GM19468 (cell line): ENCODE data around the gene HIGD2B.
A peak's percentile ranks its signal among the peaks of the same experiment; 100 is the strongest.
"Not testable (repeated sequence)": the region's sequence is repeated elsewhere in the genome, so short reads cannot be mapped to it uniquely, and the experiment has no call there.

Experiments used
- ATAC-seq: cut with Tn5 transposase; IDR thresholded peaks from one replicate; pipeline ENCODE4 v1.9.1; 2021; ENCODE audit warnings: mild to moderate bottlenecking, moderate library complexity, moderate number of reproducible peaks; ENCODE audit not compliant: unreplicated experiment; ENCODE audit errors: extremely low read depth

HIGD2B gene, protein sequence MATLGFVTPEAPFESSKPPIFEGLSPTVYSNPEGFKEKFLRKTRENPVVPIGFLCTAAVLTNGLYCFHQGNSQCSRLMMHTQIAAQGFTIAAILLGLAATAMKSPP

DNA sequence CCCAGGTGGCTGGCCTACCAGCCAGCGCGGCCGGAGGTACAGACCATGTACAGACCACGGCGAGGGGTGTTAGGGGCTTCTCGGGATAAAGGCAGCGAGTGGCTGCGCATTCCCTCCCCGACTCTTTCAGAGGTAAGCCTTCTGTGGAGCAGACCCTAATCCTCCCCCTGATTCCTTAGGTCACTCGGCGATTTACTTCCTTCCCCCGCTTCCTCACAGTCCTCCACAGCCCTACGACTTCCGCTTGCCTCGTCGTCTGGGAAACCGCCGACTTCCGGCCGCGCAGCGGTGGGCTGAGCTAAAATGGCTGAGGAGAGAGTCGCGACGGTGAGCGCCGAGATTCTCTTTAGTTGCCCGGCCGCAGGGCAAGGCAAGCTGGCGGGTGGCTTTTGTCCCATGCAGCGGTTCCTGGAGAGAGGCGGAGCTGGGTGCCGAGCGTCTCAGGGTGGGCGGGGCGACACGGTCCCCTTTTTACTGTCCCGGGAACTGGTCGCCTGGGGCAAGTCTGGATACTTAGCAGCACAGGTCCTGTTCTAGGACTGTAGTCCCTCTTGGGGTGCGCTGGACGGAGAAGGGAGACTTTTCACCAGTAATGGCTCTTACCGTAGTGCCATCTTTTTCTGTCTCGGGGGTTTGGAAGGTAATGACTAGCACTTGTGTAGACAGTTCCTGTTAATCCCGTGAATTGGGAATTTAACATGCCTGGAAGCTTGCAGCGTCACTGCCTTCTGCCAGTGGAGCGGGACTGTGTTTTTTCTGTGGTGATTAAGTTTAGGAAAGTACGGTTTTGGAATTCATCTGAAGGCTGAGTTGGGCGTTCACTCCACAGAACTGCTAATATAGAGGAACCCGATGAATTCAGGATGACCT, at the start of gene HIGD2B, which contains the start of gene BBS4:
Gene HIGD2B, minus strand, starts transcription at position 258 of the 870 bp plus-strand sequence. CDS start 9,808 bp downstream, outside the sequence.
Gene BBS4, plus strand, starts transcription at position 283 of the 870 bp plus-strand sequence. Its CDS starts 21 bp downstream, at position 304.
- ATAC-seq = peak; percentile 80

DNA sequence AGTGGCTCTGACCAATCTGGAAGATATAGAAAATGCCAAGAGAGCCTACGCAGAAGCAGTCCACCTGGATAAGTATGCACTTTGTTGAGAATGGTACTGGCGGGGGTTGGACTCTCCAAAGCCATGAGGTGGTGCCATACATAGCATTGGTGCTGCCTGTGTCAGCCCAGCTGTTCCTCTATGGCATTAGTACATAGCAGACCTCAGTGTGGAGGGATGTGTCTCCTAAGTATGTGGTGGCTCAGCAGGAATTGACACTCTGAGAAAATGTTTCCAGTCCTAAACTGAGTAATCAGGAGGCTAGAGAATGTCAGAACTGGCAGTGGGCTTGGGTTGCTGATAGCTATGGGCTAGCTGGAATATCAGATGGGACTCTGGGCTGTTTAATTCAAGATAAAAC, 49.1 kb upstream of the HIGD2B start:
- ATAC-seq = no peak

DNA sequence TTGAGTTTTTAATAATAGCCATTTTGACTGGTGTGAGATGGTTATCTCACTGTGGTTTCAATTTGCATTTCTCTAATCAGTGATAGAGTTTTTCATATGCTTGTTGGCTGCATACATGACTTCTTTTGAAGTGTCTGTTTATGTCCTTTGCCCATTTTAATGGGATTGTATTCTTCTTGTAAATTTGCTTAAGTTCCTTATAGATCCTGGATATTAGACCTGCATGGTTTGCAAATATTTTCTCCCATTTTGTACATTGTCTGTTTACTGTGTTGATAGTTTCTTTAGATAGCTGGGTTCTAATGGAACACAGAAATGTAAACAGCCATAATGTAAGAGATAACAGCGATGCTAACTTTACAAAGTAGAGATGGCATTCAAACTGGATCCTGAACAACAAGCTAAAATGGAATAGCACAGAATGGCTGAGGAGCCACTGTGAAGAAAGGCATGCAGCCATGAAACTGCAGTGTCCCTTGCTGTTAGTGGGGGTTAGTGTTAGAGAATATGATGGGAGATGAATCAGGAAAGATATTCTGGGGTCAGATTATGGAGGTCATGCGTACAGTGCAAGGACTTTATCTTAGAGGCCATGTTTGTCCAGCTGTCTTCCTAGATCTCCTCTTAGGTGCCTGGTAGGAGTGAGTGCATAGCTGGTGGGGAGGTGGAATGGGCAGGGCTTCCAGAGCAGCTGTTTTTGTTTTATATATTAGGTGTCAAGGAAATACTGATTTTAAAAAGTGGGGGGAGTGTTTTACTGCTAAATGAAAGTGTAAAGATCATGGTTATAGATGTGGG, 48.2 kb upstream of the HIGD2B start:
- ATAC-seq = no peak

DNA sequence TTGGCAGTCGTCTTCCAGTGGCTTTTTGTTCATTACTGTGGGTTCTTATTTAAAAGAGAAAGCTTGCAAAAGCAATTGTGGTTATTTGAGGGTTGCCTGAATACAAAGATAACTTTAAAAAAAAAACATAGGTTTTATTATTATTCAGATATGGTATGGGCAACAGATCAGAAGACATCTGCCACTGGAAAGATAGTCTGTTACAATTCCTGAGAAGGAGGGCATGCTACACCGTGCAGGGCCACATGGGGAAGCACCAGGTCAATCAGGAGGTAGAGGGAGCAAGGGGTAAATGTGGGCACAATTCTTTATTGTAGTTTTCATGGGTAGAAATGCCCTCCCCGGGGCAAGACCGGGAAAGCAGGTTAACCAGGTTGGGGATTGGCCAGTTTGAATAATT, 46.5 kb upstream of the HIGD2B start:
- no peak for ATAC-seq

DNA sequence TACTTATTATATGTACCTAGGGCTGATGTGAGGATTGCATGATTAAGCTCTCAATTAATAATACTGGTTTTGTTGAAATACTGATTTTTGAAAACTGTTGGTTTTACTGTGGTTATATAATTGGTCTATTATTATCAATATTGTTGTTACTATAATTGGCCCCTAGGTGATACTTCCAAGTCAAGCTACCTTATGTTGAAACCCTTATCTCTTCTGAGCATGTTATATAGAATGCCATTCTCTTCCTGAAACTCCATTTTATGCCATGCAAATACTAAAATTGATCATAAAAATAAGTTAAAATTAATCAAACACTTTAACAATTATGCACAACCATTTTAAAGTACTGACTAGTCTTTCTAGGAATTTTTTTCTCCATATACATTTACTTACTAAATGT, 46.1 kb upstream of the HIGD2B start:
- ATAC-seq = no peak

DNA sequence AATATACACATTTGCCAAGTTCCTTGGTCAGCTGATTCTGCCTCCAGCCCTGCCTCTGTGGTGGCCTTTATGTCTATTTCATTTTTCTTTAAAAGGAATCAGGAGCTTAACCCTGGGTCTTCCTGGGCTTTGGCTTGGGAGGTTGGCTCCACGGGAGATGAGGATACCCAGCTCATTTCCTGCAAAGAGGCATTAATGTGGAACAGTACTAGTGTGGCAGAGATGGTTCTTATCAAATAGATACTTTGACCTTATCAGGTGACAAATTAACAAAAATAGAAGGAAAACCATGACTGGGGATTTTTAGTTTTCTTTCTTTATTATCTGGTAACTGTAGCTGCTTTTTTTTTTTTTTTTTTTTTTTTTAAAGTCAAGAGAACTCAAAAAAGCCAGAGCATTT, 42.8 kb upstream of the HIGD2B start:
- no peak for ATAC-seq

DNA sequence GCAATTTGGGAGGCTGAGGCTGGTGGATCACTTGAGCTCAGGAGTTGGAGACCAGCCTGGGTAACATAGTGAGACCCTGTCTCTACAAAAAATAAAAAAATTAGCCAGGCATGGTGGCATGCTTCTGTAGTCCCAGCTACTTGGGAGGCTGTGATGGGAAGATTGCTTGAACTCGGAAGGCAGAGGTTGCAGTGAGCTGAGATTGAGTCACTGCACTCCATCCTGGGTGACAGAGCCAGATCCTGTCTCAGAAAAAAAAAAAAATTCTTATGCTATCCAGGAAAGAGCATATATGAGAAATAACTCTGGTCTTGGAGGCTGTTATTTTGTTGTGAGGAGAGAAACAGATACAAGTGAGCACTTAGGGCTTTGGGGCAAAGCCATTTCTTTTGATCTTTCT, 42.3 kb upstream of the HIGD2B start:
- not testable (repeated sequence) for ATAC-seq

DNA sequence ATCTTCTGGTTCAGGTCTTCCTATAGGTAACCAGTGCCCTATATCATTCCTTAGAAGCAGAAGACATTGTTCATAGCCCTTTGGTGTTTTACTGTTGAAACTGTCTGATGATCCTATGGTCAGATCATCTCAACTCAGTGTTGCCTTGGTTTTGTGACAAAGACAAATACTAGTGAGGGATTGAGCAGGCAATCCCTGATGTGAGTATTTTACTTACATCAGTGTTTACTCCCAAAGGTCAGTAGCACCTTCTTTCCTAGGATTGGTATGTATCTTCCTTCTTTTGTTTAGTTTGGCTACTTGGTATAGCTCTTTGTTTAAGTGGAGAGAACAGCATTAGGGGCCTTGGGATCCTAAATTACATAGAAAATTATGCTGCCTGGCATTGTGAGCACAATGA, 41.2 kb upstream of the HIGD2B start:
- ATAC-seq = no peak

DNA sequence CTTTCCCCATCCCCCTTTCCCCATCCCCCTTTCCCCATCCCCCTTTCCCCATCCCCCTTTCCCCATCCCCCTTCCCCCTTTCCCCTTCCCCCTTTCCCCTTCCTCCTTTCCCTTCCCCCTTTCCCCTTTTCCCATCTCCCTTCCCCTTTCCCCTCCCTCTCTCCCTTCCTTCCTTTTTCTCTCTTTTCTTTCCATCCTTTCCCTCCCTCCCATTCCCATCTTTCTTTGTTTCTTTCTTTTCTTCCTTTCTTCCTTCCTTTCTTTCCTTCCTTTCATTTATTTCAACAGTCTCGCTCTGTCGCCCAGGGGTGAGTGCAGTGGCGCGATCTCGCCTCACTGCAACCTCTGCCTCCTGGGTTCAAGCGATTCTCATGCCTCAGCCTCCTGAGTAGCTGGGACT, 39.9 kb upstream of the HIGD2B start:
- ATAC-seq = not testable (repeated sequence)

DNA sequence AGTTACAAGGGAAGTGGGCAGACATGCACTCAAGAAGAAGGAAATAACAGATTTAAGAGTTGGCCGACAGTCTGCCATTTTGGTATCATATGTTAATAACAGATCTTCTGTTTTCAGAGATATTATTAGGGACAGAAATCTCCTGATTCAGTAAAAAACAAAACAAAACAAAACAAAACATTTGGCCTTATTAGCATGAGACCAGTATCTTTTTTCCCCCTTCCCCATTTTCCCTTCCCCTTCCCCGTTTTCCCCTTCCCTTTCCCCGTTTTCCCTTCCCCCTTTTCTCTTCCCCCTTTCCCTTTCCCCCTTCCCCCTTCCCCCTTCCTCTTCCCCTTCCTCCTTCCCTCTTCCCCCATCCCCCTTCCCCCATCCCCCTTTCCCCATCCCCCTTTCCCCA, 39.5 kb upstream of the HIGD2B start:
- ATAC-seq = no peak

DNA sequence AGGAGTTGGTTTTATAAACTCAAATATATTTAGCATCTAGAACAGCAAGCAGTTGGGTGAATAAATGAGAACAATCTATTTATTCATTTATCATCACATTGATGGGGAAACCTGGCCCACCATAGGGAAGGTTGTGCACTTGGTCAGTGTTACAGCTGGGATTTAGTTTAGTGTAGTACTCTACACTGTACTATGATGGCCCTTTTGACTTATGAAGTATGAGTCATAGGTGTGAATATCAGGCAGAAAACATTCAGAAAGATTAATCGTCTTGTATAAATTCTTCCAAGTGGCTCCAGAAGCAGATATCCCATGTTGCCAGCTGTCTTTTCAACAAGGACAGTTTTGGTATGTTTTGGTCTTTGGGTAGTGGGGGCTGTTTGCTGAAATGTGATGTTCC, 38.0 kb upstream of the HIGD2B start:
- no peak for ATAC-seq

DNA sequence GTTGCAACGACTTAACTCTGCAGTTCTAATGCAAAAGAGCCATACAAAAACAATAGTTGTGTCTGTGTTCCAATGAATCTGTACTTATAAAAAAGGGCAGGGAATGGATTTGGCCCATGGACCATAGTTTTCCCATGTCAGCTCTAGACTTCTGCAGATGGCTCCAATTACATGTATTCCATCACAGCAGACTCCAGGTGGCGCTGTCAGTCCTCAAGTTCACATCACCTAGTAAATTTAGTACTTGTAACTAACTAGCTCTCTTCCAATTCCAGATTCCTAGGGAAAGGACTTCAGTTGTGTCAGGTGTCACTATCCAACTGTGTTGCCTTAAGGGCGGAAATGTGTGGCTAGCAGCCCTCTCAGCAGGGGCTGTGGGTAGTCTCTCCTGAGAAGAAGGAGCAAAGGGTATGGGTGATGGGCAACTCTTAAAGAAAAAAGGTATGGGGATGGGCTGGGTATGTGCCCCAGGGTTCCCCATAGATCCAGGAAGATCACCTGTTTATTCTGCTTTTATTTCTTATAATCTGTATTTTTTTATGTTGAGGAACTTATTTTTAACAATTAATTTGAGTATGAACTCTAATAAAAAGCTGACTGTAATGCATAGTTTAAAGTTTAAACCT, 36.2 kb upstream of the HIGD2B start:
- ATAC-seq = no peak

DNA sequence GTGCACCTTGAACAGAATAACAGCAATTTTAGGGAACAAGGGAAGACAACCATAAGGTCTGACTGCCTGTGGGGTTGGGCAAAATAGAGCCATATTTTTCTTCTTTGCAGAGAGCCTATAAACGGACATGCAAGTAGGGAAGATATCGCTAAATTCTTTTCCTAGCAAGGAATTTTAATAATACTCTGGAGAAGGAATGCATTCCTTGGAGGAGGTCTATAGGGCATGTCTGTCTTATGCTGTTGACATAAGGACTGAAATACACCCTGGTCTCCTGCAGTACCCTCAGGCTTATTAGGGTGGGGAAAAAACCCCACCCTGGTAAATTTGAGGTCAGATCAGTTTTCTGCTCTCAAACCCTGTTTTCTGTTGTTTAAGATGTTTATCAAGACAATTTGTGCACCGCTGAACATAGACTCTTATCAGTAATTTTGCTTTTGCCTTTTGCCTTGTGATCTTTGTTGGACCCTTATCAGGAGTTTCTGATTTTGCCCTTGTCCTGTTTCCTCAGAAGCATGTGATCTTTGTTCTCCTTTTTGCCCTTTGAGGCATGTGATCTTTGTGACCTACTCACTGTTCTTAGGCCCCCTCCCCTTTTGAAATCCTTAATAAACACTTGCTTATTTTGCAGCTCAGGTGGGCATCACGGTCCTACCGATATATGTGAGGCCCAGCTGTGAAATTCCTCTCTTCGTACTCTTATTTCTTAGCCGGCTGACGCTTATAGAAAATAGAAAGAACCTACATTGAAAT, 22.7 kb upstream of the HIGD2B start:
- ATAC-seq = not testable (repeated sequence)

DNA sequence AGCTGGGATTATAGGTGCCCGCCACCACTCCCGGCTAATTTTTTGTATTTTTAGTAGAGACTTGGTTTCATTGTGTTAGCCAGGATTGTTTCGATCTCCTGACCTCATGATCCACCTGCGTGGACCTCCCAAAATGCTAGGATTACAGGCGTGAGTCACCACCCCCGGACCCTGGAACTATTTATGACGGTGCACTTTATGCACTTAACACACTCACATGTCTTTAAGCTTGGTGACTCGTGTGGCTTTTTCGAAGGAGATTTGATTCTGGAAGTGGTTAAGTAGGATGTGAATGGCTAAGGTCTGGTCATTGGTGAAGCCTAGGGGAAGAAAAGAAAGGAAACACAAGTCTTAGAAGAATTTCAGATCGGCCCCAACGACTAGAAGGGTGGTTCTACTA, 20.3 kb upstream of the HIGD2B start:
- ATAC-seq = no peak

DNA sequence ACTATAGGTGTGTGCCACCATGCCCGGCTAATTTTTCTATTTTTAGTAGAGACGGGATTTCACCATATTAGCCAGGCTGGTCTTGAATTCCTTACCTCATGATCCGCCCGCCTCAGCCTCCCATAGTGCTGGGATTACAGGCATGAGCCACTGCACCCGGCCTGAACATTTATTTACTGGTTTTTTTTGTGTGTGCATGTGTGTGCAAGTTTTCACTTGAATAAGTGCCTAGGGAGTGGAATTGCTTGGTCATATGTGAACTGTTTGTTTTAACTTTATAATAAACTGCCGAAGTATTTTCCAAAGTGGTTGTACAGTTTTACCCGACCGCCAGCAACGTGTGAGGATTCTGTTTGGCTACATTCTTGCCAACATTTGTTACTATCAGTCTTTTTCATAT, 14.1 kb upstream of the HIGD2B start:
- ATAC-seq = no peak

DNA sequence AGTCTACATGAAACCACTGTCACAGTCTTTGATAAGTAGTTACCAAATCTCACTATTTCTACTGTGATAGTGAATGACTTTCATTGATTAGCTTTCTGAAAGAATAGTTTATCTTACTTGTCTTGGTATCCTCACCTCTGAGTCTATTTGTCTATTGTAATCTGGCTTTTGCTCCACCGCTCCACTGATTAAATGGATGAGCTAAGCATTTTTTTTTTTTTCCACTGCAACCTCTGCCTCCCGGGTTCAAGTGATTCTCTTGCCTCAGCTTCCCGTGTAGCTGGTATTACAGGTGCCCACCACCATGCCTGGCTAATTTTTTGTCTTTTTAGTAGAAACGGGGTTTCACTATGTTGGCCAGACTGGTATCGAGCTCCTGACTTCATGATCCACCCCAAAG, 13.0 kb upstream of the HIGD2B start:
- no peak for ATAC-seq

DNA sequence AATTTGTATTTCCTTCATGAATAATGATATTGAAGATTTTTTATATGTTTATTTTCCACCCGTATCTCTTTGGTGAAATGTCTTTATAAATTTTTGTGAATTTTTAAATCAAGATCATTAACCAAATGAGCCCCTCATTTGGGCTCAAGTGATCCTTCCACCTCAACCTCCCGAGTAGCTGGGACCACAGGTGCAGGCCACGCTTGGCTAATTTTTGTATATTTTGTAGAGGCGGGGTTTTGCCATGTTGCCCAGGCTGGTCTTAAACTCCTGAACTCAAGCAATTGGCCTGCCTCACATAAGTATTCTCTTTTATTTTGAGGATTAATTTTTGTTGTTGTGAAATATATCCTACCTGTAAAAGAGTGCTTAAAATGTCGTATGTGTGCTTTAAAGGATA, 5.0 kb upstream of the HIGD2B start:
- ATAC-seq = no peak

DNA sequence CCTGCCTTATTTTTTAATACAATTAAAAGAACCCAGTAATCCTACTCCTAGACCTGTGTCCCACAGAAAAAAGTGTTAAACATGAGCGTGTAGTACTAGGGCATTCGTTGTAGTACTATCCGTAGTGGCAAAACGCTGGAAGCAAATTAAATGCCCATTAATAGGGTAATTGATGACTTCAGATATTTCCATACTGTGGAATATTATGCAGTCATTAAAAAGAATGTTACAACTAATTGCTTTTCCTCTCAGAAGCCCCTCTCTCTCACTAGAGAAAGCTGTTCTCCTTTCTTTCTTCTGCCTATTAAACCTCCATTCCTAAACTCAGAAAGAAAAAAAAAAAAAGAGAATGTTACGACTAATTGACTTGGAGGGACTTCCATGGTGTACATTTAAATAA, 2.7 kb upstream of the HIGD2B start:
- no peak for ATAC-seq

DNA sequence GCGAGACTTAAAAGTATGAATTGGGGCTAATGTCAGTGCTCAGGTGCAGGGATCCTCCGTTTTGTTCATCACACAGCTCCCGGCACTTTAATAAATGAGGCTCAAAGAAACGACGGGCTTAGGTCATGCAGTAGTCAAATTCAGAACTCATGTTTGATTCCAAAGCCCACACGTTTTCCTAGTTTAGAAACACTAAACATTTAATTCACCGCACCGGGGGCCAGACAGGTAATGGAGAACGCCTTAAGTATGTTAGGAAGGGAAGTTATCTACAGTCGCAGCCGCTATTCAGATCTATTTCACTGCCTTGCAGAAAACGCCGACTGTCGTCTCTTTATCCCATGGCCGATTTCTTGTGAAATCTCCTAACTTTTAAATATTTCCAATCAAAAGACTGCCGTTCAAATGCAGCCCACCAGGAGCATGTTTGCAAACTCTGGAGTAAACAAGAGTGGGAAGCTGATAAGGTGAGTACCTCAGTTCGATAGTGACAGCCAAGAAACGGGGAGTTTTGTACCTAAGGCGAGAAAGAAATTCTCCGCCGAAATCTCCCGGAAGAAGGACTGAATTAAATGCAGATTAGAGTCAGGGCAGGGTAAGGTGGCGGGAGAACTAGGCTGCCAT, 569 bp downstream of the HIGD2B start:
- ATAC-seq = no peak
